ENCODE data around the gene DROSHA.

DNA sequence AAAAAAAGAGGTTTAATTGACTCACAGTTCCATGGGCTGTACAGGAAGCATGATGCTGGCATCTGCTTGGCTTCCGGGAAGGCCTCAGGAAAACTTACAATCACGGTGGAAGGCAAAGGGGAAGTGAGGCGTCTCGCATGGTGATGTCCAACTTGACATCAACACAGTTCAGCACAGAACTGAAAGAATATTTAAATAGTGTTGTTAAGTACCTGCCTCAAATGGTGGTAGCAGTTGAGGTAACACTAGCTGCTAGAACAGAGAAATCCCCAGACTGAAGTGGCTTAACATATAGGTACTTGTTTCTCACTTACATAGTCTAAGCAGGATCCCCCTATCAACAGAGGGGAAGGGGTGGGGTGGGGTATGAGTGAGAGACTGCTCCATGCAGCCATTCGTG is 141.6 kb downstream of the DROSHA start:
- TF ChIP-seq, protein P1, sequence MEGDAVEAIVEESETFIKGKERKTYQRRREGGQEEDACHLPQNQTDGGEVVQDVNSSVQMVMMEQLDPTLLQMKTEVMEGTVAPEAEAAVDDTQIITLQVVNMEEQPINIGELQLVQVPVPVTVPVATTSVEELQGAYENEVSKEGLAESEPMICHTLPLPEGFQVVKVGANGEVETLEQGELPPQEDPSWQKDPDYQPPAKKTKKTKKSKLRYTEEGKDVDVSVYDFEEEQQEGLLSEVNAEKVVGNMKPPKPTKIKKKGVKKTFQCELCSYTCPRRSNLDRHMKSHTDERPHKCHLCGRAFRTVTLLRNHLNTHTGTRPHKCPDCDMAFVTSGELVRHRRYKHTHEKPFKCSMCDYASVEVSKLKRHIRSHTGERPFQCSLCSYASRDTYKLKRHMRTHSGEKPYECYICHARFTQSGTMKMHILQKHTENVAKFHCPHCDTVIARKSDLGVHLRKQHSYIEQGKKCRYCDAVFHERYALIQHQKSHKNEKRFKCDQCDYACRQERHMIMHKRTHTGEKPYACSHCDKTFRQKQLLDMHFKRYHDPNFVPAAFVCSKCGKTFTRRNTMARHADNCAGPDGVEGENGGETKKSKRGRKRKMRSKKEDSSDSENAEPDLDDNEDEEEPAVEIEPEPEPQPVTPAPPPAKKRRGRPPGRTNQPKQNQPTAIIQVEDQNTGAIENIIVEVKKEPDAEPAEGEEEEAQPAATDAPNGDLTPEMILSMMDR (IDR thresholded peaks at IDR 0.05; ENCODE audit: control extremely low read depth in 1 of 3, insufficient read depth in 1 of 3, low read depth in 1 of 3, low read length in 3 of 3), result no peak
- TF ChIP-seq EZH2 (IDR thresholded peaks at IDR 0.05; ENCODE audit: low read depth, low read length, severe bottlenecking), result no peak
- TF ChIP-seq, protein P2, sequence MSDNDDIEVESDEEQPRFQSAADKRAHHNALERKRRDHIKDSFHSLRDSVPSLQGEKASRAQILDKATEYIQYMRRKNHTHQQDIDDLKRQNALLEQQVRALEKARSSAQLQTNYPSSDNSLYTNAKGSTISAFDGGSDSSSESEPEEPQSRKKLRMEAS (IDR thresholded peaks at IDR 0.05), result no peak
- no peak for TF ChIP-seq POLR2A (IDR thresholded peaks at IDR 0.05; ENCODE audit: control extremely low read depth in 1 of 2, low read depth in 2 of 2, low read length in 2 of 2)
- no peak for TF ChIP-seq KDM4A (IDR thresholded peaks at IDR 0.05; ENCODE audit: low read depth, low read length, severe bottlenecking)
- no peak for TF ChIP-seq KDM5A (IDR thresholded peaks at IDR 0.05; ENCODE audit: low read length)
- TF ChIP-seq SIN3A (conservative IDR thresholded peaks at IDR 0.05 in 1 of 2, IDR thresholded peaks at IDR 0.05 in 1 of 2; ENCODE audit: low read depth in 1 of 2, low read length in 2 of 2), result no peak
- no peak for TF ChIP-seq YY1 (IDR thresholded peaks at IDR 0.05; ENCODE audit: low read depth, low read length)
- TF ChIP-seq CEBPB (IDR thresholded peaks at IDR 0.05; ENCODE audit: low read depth, low read length), result no peak
- TF ChIP-seq SP1 (IDR thresholded peaks at IDR 0.05; ENCODE audit: low read depth, low read length), result no peak
- no peak for TF ChIP-seq PHF8 (conservative IDR thresholded peaks at IDR 0.05; ENCODE audit: low read depth, low read length)

All from H1 (cell line).